Astrocyte (in vitro differentiated cells and primary cell): Measurements from ENCODE around the gene ZBP1. TPM values are rescaled to one million over a fixed set of nuclear protein-coding genes. Genes with fewer than 3 reads are reported as not detected.

Experiments
- DNase-seq: peaks from one replicate; pipeline ENCODE4 v3.0.0-alpha.2; 2010; ENCODE audit warnings: low read depth
- FAIRE-seq: peaks from 2 replicates; lab custom pipeline; 2011; peaks lifted over from hg19 to GRCh38; lab: Jason Lieb, UNC
- H2AFZ ChIP-seq: 2 replicates; pipeline ENCODE4 v1.6.0; 2012; ENCODE audit warnings: low read depth, low read length, inconsistent platforms
- H3K27ac ChIP-seq: 2 replicates; pipeline ENCODE4 v1.5.1; 2011; ENCODE audit warnings: low read depth, low read length, inconsistent platforms
- H3K27me3 ChIP-seq: 2 replicates; pipeline ENCODE4 v1.6.0; 2011; ENCODE audit warnings: low read length, inconsistent platforms; ENCODE audit not compliant: insufficient read depth
- H3K36me3 ChIP-seq: 2 replicates; pipeline ENCODE4 v1.5.1; 2011; ENCODE audit warnings: low read length, inconsistent platforms; ENCODE audit not compliant: insufficient read depth
- H3K4me1 ChIP-seq: 2 replicates; pipeline ENCODE4 v1.5.1; 2011; ENCODE audit warnings: low read length, inconsistent platforms; ENCODE audit not compliant: insufficient read depth
- H3K4me2 ChIP-seq: 2 replicates; pipeline ENCODE4 v1.6.0; 2012; ENCODE audit warnings: low read length, inconsistent platforms
- H3K4me3 ChIP-seq: 2 replicates; pipeline ENCODE4 v1.5.1; 2011; ENCODE audit warnings: low read depth, mild to moderate bottlenecking, low read length, inconsistent platforms; ENCODE audit not compliant: insufficient read depth
- H3K79me2 ChIP-seq: 2 replicates; pipeline ENCODE4 v1.6.0; 2012; ENCODE audit warnings: mild to moderate bottlenecking, low read length, inconsistent platforms; ENCODE audit not compliant: insufficient read depth
- H3K9ac ChIP-seq: 2 replicates; pipeline ENCODE4 v1.6.0; 2012; ENCODE audit warnings: mild to moderate bottlenecking, low read length, inconsistent platforms
- H3K9me3 ChIP-seq: 2 replicates; pipeline ENCODE4 v1.5.1; 2012; ENCODE audit warnings: low read depth, mild to moderate bottlenecking, low read length, inconsistent platforms; ENCODE audit not compliant: insufficient read depth
- H4K20me1 ChIP-seq: 2 replicates; pipeline ENCODE4 v1.6.0; 2012; ENCODE audit warnings: low read length, inconsistent platforms; ENCODE audit not compliant: insufficient read depth
- H3K27ac Mint-ChIP-seq: one replicate; pipeline ENCODE4 v1.8.0; 2021; ENCODE audit warnings: mild to moderate bottlenecking, mixed read lengths; ENCODE audit not compliant: unreplicated experiment
- H3K27me3 Mint-ChIP-seq: one replicate; pipeline ENCODE4 v1.8.0; 2021; ENCODE audit warnings: low read depth, mixed read lengths; ENCODE audit not compliant: unreplicated experiment
- H3K36me3 Mint-ChIP-seq: one replicate; pipeline ENCODE4 v1.8.0; 2021; ENCODE audit warnings: low read depth, mixed read lengths; ENCODE audit not compliant: unreplicated experiment
- H3K4me1 Mint-ChIP-seq: one replicate; pipeline ENCODE4 v1.8.0; 2021; ENCODE audit warnings: low read depth, mixed read lengths; ENCODE audit not compliant: unreplicated experiment
- H3K4me3 Mint-ChIP-seq: one replicate; pipeline ENCODE4 v1.8.0; 2021; ENCODE audit warnings: mild to moderate bottlenecking, moderate library complexity, mixed read lengths; ENCODE audit not compliant: unreplicated experiment
- H3K9me3 Mint-ChIP-seq: one replicate; pipeline ENCODE4 v1.8.0; 2021; ENCODE audit warnings: mild to moderate bottlenecking, mixed read lengths; ENCODE audit not compliant: unreplicated experiment
- EZH2 ChIP-seq: IDR thresholded peaks from 2 replicates; pipeline ENCODE4 v1.6.1; 2012; ENCODE audit warnings: mild to moderate bottlenecking, low read length, inconsistent platforms; ENCODE audit not compliant: insufficient read depth
- total RNA-seq: library from RNA; stranded (reverse); gene quantifications from 2 replicates; pipeline ENCODE4 v1.2.1, GENCODE V29; 2021
- TF ChIP-seq, protein P1 (sequence below): IDR thresholded peaks from 2 replicates; pipeline ENCODE4 v1.5.1; 2011; ENCODE audit warnings: low read depth, mild to moderate bottlenecking, inconsistent platforms, low read length, moderate library complexity; ENCODE audit not compliant: insufficient read depth

Gene ZBP1
- total RNA-seq, 1 donor from 2014 or later = not detected

DNA sequence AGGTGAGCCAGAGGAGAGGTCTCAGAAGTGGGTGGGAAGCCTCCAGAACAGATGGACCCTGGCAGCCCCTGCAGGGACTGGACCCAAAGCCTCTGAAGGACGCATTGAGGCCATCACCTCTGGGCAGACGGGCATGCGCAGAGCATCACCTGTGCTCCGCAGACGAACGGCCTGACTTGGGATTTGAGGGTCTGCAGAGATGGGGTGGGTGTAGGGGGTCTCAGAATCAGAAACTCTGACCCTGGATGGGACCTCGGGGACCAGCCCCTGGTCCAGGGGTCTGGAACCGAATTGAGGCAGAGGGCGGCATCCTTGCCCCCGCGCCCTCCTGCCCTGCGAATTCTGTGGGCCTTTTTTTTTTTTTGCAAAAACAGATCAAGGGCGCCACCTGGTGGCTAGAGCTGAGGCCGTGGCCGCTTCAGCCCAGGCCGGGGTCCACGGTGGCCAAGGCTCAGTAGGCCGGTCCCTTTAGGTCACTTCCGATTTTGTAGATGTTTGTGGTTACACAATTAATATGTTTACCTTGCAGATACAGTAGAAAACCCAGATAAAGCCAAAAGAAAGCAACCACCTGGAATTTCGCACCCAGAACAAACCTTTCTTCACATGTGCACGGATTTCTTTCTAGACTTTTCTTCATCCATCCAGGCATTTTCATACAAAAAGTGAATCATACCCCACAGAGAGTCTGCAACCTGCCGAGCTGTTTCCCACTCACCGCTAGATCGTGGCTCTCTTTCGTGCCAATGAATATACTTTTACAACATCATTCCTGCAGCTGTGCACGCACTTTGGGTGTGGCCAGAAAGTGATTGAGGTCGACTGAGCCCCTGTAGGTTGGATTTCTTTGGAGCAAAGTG is 25.9 kb downstream of the ZBP1 start:
- Mint-ChIP-seq H3K27ac (no peak overlapping the region), H3K4me3 (no peak overlapping the region), H3K36me3 (no peaks in the 10 kb centered on the region), H3K27me3 (peaks cover 36% of the 10 kb centered on the region), H3K4me1 (no peaks in the 10 kb centered on the region), H3K9me3 (no peaks in the 10 kb centered on the region)
- Histone ChIP-seq H3K36me3 (no peaks in the 10 kb centered on the region), H3K4me3 (no peak overlapping the region), H3K27me3 (no peaks in the 10 kb centered on the region), H3K79me2 (no peaks in the 10 kb centered on the region), H3K9me3 (no peaks in the 10 kb centered on the region), H3K4me2 (no peak overlapping the region), H3K9ac (no peak overlapping the region), H3K4me1 (no peaks in the 10 kb centered on the region), H3K27ac (no peak overlapping the region), H4K20me1 (no peaks in the 10 kb centered on the region), H2AFZ (no peak overlapping the region)
- no peak for DNase-seq
- no peak for TF ChIP-seq EZH2
- TF ChIP-seq, protein P1, sequence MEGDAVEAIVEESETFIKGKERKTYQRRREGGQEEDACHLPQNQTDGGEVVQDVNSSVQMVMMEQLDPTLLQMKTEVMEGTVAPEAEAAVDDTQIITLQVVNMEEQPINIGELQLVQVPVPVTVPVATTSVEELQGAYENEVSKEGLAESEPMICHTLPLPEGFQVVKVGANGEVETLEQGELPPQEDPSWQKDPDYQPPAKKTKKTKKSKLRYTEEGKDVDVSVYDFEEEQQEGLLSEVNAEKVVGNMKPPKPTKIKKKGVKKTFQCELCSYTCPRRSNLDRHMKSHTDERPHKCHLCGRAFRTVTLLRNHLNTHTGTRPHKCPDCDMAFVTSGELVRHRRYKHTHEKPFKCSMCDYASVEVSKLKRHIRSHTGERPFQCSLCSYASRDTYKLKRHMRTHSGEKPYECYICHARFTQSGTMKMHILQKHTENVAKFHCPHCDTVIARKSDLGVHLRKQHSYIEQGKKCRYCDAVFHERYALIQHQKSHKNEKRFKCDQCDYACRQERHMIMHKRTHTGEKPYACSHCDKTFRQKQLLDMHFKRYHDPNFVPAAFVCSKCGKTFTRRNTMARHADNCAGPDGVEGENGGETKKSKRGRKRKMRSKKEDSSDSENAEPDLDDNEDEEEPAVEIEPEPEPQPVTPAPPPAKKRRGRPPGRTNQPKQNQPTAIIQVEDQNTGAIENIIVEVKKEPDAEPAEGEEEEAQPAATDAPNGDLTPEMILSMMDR = peak; percentile 64
- FAIRE-seq = no peak

DNA sequence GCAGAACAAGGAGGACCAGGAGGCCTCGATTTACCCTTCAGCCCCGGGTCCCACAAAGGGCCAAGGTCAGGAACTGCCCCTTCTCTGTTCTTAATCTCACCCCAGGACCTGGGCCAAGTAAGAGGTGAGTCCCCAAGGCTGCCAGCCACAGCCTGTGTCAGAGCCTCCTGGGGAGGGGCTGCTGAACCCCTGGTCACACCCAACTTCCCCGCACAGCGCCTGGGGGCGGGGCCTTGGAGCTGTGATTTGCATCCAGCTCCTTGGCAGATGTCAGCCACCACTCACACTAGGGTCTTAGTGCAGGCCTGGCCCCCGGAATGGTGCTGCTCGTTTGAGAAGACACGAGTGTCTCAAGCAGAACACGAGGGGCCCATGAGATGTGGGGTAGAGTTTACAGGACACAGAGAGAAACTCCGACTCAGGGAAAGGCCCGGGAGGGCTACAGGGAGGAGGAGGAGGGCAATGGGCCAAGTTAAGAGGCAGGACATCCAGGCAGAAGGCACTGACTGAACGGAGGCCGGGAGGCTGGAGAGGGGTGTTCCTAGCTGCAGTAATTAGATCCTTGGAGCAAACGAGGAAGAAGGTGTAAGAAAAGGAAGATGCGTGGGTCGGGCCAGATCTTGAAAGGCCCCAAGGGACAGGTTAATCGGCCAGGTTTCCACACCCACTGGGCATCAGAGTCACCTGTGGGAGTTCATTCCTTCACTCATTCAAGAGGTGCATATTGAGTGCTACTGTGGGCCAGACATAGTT is 26.9 kb downstream of the ZBP1 start:
- Histone ChIP-seq H3K79me2 (no peaks in the 10 kb centered on the region), H4K20me1 (no peaks in the 10 kb centered on the region), H3K9ac (no peak overlapping the region), H3K27me3 (peaks cover 2% of the 10 kb centered on the region), H3K9me3 (no peaks in the 10 kb centered on the region), H2AFZ (no peak overlapping the region), H3K4me2 (no peak overlapping the region), H3K27ac (no peak overlapping the region), H3K36me3 (no peaks in the 10 kb centered on the region), H3K4me1 (no peaks in the 10 kb centered on the region), H3K4me3 (no peak overlapping the region)
- Mint-ChIP-seq H3K27me3 (peaks cover 35% of the 10 kb centered on the region), H3K4me3 (no peak overlapping the region), H3K9me3 (no peaks in the 10 kb centered on the region), H3K4me1 (no peaks in the 10 kb centered on the region), H3K27ac (no peak overlapping the region), H3K36me3 (no peaks in the 10 kb centered on the region)
- no peak for FAIRE-seq
- DNase-seq = no peak
- no peak for TF ChIP-seq EZH2
- TF ChIP-seq, protein P1 = no peak
